ENCODE measurements around the gene NMNAT2. TPM values are rescaled to one million over a fixed set of nuclear protein-coding genes. Genes with fewer than 3 reads are reported as not detected.

Gene NMNAT2
- total RNA-seq, 1 experiment from 2014 or later, result 0.17 TPM

- ChIA-PET CTCF (no interaction called here), POLR2A (ENCODE audit: low non-redundant PET) (no interaction called here)
- Histone ChIP-seq H3K27me3 (replicated peaks; ENCODE audit: insufficient read depth, low read depth, low read length, poor library complexity) (no peaks in the 10 kb centered on the region), H3K4me3 (ENCODE audit: low read depth, low read length, poor library complexity, severe bottlenecking) (no peak overlapping the region), H3K4me1 (ENCODE audit: insufficient read depth, low read length, poor library complexity, severe bottlenecking) (no peaks in the 10 kb centered on the region), H3K9me3 (ENCODE audit: low read depth, low read length, poor library complexity, severe bottlenecking) (no peaks in the 10 kb centered on the region), H3K27ac (ENCODE audit: low read depth, low read length, poor library complexity, severe bottlenecking) (no peak overlapping the region), H3K36me3 (ENCODE audit: insufficient read depth, low read length, poor library complexity, severe bottlenecking) (no peaks in the 10 kb centered on the region)
- BruUV-seq (replicated peaks), result no TSS peak
- intact Hi-C loops (cut with micrococcal nuclease; ENCODE audit: unreplicated experiment), result no loop called here
- TF ChIP-seq CTCF (conservative IDR thresholded peaks at IDR 0.05; ENCODE audit: low read depth, low read length), result no peak
- no peak for TF ChIP-seq EZH2 (IDR thresholded peaks at IDR 0.05; ENCODE audit: borderline replicate concordance, low read depth, low read length, poor library complexity, severe bottlenecking)
- no peak for DNase-seq (ENCODE audit: low spot score)
Measured at GRCh38 chr1:183267646-183268431, 150.3 kb downstream of the NMNAT2 start.

GRCh38 chr1:183263886-183264602 is 154.1 kb downstream of the NMNAT2 start:
- ChIA-PET POLR2A (ENCODE audit: low non-redundant PET) (no interaction called here), CTCF (no interaction called here)
- no peaks in the 10 kb centered on the region for H3K4me1 ChIP-seq (ENCODE audit: insufficient read depth, low read length, poor library complexity, severe bottlenecking)
- DNase-seq (ENCODE audit: low spot score), result no peak
- H3K27ac ChIP-seq (ENCODE audit: low read depth, low read length, poor library complexity, severe bottlenecking), result no peak overlapping the region
- TF ChIP-seq CTCF (conservative IDR thresholded peaks at IDR 0.05; ENCODE audit: low read depth, low read length), result no peak
- TF ChIP-seq EZH2 (IDR thresholded peaks at IDR 0.05; ENCODE audit: borderline replicate concordance, low read depth, low read length, poor library complexity, severe bottlenecking), result no peak
- no peaks in the 10 kb centered on the region for H3K9me3 ChIP-seq (ENCODE audit: low read depth, low read length, poor library complexity, severe bottlenecking)
- no TSS peak for BruUV-seq (replicated peaks)
- H3K36me3 ChIP-seq (ENCODE audit: insufficient read depth, low read length, poor library complexity, severe bottlenecking), result no peaks in the 10 kb centered on the region
- intact Hi-C loops (cut with micrococcal nuclease; ENCODE audit: unreplicated experiment), result no loop called here
- H3K4me3 ChIP-seq (ENCODE audit: low read depth, low read length, poor library complexity, severe bottlenecking), result no peak overlapping the region
- no peaks in the 10 kb centered on the region for H3K27me3 ChIP-seq (replicated peaks; ENCODE audit: insufficient read depth, low read depth, low read length, poor library complexity)

DNA sequence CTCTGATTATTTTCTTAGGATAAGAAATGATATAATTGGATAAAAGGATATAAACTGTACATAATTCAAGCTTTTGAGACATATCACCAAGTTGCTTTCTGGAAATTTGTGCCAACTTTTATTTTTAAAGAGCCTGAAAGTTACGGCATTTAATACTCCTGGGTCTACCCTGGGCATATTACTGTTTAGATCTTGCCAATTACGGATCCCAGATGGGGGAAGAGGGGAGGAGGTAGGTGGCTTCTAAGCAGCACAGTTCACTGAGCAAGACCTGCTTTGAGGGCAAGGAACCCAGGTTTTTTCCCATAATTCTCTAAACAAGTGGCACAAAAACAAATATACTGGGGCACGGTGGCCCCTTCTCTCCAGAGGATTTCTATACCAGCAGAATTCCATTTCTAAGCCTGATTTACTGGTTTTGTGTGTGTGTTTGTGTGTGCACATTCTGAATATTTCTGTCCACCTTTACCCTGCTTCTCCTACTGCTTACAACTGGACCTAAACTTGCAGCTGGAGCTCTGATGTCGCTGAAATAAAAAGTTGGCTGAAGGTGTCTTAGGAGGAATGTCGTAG is 155.5 kb downstream of the NMNAT2 start:
- Histone ChIP-seq H3K4me3 (ENCODE audit: low read depth, low read length, poor library complexity, severe bottlenecking) (no peak overlapping the region), H3K27ac (ENCODE audit: low read depth, low read length, poor library complexity, severe bottlenecking) (no peak overlapping the region), H3K36me3 (ENCODE audit: insufficient read depth, low read length, poor library complexity, severe bottlenecking) (no peaks in the 10 kb centered on the region), H3K4me1 (ENCODE audit: insufficient read depth, low read length, poor library complexity, severe bottlenecking) (no peaks in the 10 kb centered on the region), H3K27me3 (replicated peaks; ENCODE audit: insufficient read depth, low read depth, low read length, poor library complexity) (no peaks in the 10 kb centered on the region), H3K9me3 (ENCODE audit: low read depth, low read length, poor library complexity, severe bottlenecking) (no peaks in the 10 kb centered on the region)
- intact Hi-C loops (cut with micrococcal nuclease; ENCODE audit: unreplicated experiment), result no loop called here
- ChIA-PET POLR2A (ENCODE audit: low non-redundant PET) (interaction anchor here (0.6 kb wide), 1 partner anchor 29 kb away, joined by 3 read pairs; no protein-coding TSS in a partner anchor), CTCF (no interaction called here)
- TF ChIP-seq EZH2 (IDR thresholded peaks at IDR 0.05; ENCODE audit: borderline replicate concordance, low read depth, low read length, poor library complexity, severe bottlenecking) (no peak), CTCF (conservative IDR thresholded peaks at IDR 0.05; ENCODE audit: low read depth, low read length) (no peak)
- no peak for DNase-seq (ENCODE audit: low spot score)
- BruUV-seq (replicated peaks), result no TSS peak
